GM13977 (cell line): ENCODE data around the gene MCM5.
A peak's percentile ranks its signal among the peaks of the same experiment; 100 is the strongest.

Experiments used
- DNase-seq: peaks from one replicate; pipeline ENCODE4 v3.0.0; 2012; ENCODE audit warnings: low spot score
- in situ Hi-C: fragments of 300-500 bp; cut with MboI; formaldehyde crosslinking; loops from one replicate; pipeline ENCODE4 v1.12.0; 2022; ENCODE audit warnings: low sequenced_read_pairs, low pct_unique_long_range_greater_than_20kb, mixed read lengths, inconsistent platforms; ENCODE audit not compliant: unreplicated experiment
- TF ChIP-seq, protein P1 (sequence below): IDR thresholded peaks from 2 replicates; pipeline ENCODE4 v1.5.1; 2012; ENCODE audit warnings: mild to moderate bottlenecking, control low read depth; ENCODE audit not compliant: insufficient read depth; ENCODE audit errors: extremely low read depth, missing control alignments

Gene MCM5

DNA sequence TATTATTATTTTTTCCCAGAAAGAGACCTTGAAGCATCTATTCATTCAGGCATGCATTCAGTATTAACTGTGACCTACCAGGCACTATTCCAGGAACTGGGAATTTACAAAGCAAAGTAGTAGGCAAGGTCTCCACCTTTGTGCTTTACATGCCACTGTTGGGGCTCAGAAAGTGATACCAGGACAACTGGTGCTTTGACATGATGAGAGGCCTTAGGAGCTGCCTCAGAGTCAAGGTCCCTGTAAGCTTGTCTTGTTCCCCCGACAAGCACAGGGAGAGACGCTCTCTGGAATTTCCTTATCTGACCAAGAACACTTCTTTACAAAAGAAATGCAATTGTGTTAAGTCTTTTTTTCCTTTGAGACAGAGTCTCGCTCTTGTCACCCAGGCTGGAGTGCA is 21.3 kb upstream of the MCM5 start:
- DNase-seq: no peak
- in situ Hi-C loops: no loop called here

DNA sequence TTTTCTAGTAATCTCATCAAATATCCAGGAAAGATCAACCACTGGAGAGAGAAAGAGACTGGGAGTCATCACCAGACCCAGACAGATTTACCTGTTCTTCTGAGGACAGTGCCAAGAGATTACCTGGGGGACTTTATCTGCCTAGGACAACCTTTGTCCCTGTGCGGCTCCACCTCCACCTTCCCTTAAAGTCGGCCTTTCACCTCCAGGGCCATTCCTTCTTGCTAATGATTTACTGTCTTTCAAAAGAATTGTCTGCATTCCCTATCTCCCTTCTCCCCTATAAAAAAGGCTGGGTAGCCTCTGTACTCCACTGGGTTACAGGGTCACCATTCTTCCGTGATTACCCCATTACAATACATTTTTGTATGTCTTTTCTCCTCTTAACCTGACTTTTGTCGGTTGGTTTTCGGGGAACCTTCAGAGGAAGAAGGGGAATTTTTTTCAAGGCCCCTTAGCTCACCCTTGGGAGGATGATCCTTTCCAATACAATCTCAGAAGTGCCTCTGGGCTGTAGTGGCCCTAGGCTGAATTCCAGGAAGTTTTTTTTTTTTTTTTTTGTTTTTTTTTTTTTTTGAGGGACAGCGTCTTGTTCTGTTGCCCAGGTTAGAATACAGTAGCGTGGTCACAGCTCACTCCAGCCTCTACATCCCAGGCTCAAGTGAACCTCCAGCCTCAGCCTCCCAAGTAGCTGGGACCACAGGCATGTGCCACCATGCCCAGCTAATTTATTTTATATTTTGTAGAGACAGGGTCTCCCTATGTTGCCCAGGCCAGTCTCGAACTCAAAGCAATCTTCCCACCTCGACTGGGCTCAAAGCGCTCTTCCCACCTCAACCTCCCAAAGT is 20.6 kb upstream of the MCM5 start:
- in situ Hi-C loops: no loop called here
- no peak for DNase-seq
- TF ChIP-seq, protein P1, sequence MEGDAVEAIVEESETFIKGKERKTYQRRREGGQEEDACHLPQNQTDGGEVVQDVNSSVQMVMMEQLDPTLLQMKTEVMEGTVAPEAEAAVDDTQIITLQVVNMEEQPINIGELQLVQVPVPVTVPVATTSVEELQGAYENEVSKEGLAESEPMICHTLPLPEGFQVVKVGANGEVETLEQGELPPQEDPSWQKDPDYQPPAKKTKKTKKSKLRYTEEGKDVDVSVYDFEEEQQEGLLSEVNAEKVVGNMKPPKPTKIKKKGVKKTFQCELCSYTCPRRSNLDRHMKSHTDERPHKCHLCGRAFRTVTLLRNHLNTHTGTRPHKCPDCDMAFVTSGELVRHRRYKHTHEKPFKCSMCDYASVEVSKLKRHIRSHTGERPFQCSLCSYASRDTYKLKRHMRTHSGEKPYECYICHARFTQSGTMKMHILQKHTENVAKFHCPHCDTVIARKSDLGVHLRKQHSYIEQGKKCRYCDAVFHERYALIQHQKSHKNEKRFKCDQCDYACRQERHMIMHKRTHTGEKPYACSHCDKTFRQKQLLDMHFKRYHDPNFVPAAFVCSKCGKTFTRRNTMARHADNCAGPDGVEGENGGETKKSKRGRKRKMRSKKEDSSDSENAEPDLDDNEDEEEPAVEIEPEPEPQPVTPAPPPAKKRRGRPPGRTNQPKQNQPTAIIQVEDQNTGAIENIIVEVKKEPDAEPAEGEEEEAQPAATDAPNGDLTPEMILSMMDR: no peak

More for the DNA sequence above, 21.3 kb upstream of the MCM5 start:
- TF ChIP-seq, protein P1: no peak

DNA sequence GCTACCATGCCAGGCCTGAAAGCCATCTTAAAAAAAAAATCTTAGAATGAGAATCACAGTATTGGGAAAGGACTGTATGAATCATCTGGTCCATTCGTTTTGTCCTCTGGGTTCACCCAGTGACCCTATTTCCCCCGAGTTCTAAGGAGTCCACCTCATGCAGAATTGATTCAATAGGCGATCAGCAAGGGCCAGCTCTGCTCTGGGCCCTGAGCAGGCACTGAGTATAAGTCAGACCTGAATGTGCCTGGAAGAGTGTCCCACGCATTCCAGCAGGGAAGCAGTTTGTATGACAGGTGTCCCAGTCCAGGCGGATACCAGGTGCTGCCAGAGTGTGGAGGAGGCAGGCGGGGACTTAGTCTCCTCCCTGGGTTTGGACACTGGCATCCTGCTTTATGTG is 19.9 kb upstream of the MCM5 start:
- DNase-seq: no peak
- TF ChIP-seq, protein P1: no peak
- in situ Hi-C loops: no loop called here

DNA sequence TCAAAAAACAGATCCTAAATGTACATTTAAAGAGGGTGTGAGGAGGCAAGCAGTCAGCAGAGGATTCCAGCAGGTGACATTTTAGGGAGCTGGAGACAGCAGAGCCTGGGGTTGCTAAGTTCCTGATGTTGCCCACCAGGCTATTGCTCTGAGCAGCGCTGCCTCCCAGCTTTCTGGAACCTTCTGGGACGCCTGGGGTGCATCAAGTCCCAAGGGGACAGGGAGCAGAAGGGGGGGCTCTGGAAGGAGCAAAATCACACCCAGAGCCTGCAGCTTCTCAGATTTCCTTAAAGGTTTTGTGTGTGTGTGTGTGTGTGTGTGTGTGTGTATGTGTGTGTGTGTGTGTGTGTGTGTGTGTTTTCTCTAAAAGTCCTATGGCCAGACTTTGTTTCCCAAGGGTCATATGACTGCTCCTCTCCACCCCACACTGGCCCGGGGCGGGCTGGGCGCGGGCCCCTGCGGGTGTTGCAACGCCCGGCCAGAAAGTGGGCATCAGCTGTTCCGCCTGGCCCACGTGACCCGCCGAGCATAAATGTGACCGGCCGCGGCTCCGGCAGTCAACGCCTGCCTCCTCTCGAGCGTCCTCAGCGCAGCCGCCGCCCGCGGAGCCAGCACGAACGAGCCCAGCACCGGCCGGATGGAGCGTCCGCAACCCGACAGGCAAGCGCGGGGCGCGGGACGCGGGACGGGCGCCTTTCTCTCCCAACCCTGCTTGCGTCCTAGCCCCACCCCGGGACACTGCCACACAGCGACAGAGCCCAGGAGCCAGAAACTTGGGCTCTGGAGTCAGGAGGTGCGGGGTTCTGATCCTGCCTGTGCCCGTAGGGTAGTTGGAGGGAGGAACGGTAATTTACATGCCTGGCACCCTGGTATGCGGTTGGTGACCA is 19.2 kb upstream of the MCM5 start, which contains the start of gene HMOX1:
HMOX1 (plus strand) TSS at position 560 of the 887 bp plus-strand sequence; CDS start at position 638, 78 bp downstream.
- DNase-seq: peak; percentile 90
- TF ChIP-seq, protein P1: peak; percentile 42
- in situ Hi-C loops: no loop called here

DNA sequence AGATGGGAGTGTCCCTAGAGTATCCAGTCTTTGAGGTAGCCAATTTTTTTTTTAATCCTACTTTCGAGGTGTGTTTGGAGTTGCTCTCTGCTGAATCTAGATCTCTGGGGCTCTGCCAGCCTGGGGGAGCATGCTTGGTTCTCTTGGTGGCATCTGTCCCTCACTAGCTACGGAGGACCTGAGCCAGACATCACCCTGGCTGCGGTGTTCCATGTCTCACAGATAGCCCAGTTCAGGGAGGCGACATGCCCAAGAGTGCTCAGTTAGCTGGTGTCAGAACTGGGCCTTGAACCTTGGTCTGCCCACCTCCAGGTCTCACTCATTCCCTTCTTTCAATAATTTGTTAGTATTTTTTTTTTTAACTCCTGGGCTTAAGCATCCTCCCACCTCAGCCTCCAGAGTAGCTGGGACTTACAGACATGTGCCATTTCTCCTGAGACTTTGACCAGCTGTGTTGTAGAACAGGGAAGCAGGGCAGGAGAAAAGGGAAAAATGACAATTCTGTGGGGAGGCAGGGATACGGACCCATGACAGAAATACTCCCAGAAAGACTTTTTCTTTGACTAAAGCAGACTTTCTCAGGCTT is 18.4 kb upstream of the MCM5 start:
- in situ Hi-C loops: no loop called here
- TF ChIP-seq, protein P1: no peak
- no peak for DNase-seq

DNA sequence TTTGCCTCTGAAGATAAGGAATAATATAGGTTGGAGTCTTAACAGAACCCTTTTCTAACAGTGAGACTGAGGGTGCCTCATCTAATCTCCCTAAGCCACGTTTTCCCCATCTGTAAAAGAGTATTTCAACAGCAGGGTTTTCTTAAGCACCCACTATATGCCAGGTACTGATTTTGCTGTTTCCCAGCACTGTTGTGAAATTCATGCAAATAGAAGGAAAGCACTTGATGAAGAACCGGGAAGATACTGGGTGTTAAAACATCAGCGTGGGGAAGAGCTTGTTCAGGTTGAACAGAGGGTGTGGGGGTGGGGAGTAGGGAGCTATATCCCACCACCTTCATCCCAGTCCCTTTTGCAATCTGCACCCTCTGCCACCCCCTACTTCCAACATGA is 16.3 kb upstream of the MCM5 start:
- TF ChIP-seq, protein P1: no peak
- in situ Hi-C loops: no loop called here
- DNase-seq: no peak
